Uterus (tissue), 4 donors: ENCODE data around the gene DNAH7. TPM values are rescaled to one million over a fixed set of nuclear protein-coding genes. Genes with fewer than 3 reads are reported as not detected.

Experiments used
- DNase-seq, 2 donors: peaks; one replicate each; pipeline ENCODE4 v3.0.0-alpha.2; 2019 to 2020
- H3K27ac ChIP-seq, 2 donors: fragments of 200-600 bp; sonication (generic); 1 replicate in 1 of 2; 2 replicates in 1 of 2; pipeline ENCODE4 v1.5.1; 2016 to 2018
- H3K27me3 ChIP-seq, 2 donors: fragments of 200-600 bp; sonication (generic); one replicate each; pipeline ENCODE4 v1.5.1; 2018 to 2019; ENCODE audit warnings: control low read depth in 1 of 2
- H3K36me3 ChIP-seq, 2 donors: fragments of 200-600 bp; sonication (generic); one replicate each; pipeline ENCODE4 v1.5.1; 2019; ENCODE audit warnings: control low read depth in 1 of 2
- H3K4me1 ChIP-seq, 2 donors: fragments of 200-600 bp; sonication (generic); one replicate each; pipeline ENCODE4 v1.5.1; 2018 to 2019; ENCODE audit warnings: control low read depth in 1 of 2
- H3K4me3 ChIP-seq, 2 donors: fragments of 200-600 bp; sonication (generic); 1 replicate in 1 of 2; 2 replicates in 1 of 2; pipeline ENCODE4 v1.5.1; 2018 to 2019; ENCODE audit warnings: mild to moderate bottlenecking in 1 of 2
- H3K9me3 ChIP-seq, 2 donors: fragments of 200-600 bp; sonication (generic); one replicate each; pipeline ENCODE4 v1.5.1; 2019; ENCODE audit warnings: control low read depth in 1 of 2
- CTCF ChIP-seq, 4 experiments: fragments of 200-600 bp in 2 of 4; fragments of 450-650 bp in 2 of 4; sonication (generic) in 2 of 4; IDR thresholded peaks; one replicate each; pipeline ENCODE4 v1.5.1; 2016 to 2019; ENCODE audit warnings: antibody characterized with exemption in 4 of 4, mild to moderate bottlenecking in 2 of 4, moderate library complexity in 1 of 4
- POLR2A ChIP-seq, 2 donors: fragments of 450-650 bp; IDR thresholded peaks; one replicate each; pipeline ENCODE4 v1.6.1; 2016; ENCODE audit warnings: antibody characterized with exemption in 2 of 2, mild to moderate bottlenecking in 1 of 2, moderate library complexity in 1 of 2
- intact Hi-C: fragments of 100-400 bp; cut with DNase I; formaldehyde crosslinking; loops from one replicate; pipeline ENCODE4 v1.15.1; 2023; ENCODE audit warnings: low total_unique reads
- total RNA-seq, 4 donors: library from RNA; depleted of rRNA in 3 of 4; stranded (reverse); fragments of >200 nt in 3 of 4; gene quantifications; one replicate each; pipeline versions ENCODE4 v1.1.0 to v1.2.4, GENCODE V29; 2014 to 2023
- donor health status: DM: yes; HTN: yes; CAD: no.

DNAH7 gene
- total RNA-seq, 4 donors from 2014 or later = 0.26 to 10.0 (median 1.7) TPM

GRCh38 chr2:196012314-196012713, 56.3 kb downstream of the DNAH7 start:
- H3K27ac ChIP-seq = no peak overlapping the region
- TF ChIP-seq CTCF (IDR thresholded peaks at IDR 0.05) = no peak
- no peak for TF ChIP-seq POLR2A (IDR thresholded peaks at IDR 0.05)
- no peak for DNase-seq
- H3K27me3 ChIP-seq = no peaks in the 10 kb centered on the region
- no peak overlapping the region for H3K4me3 ChIP-seq
- intact Hi-C loops = no loop called here
- no peaks in the 10 kb centered on the region for H3K9me3 ChIP-seq
- no peaks in the 10 kb centered on the region for H3K36me3 ChIP-seq
- H3K4me1 ChIP-seq = no peaks in the 10 kb centered on the region

DNA sequence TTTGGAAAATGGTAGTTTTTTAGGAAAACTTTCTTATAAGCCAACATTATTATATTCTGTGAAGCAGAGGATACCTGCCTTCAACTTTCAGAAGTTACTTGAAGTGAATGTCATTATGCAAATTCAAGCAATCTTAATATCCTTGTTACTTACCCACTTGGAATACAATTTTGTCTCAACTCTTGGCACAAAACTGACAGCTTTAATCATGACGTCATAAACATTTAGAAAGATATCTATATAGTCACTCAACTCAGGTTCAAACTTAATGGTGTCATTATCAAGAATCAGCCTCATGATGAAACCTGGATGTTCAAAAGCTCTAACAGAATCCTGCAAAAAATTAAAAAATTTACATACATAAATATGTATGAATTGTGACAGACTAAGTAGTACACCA, 68.1 kb downstream of the DNAH7 start:
- Histone ChIP-seq H3K9me3 (no peaks in the 10 kb centered on the region), H3K27ac (no peak overlapping the region), H3K4me1 (no peaks in the 10 kb centered on the region), H3K27me3 (no peaks in the 10 kb centered on the region), H3K36me3 (no peaks in the 10 kb centered on the region), H3K4me3 (no peak overlapping the region)
- TF ChIP-seq POLR2A (IDR thresholded peaks at IDR 0.05) (no peak), CTCF (IDR thresholded peaks at IDR 0.05) (no peak)
- intact Hi-C loops = no loop called here
- DNase-seq = no peak

- Histone ChIP-seq H3K27me3 (no peaks in the 10 kb centered on the region), H3K9me3 (no peaks in the 10 kb centered on the region), H3K27ac (no peak overlapping the region), H3K4me1 (no peaks in the 10 kb centered on the region), H3K4me3 (no peak overlapping the region), H3K36me3 (no peaks in the 10 kb centered on the region)
- no peak for DNase-seq
- intact Hi-C loops = no loop called here
- TF ChIP-seq POLR2A (IDR thresholded peaks at IDR 0.05) (no peak), CTCF (IDR thresholded peaks at IDR 0.05) (no peak)
Observed at GRCh38 chr2:195998070-195998469, 70.6 kb downstream of the DNAH7 start.

DNA sequence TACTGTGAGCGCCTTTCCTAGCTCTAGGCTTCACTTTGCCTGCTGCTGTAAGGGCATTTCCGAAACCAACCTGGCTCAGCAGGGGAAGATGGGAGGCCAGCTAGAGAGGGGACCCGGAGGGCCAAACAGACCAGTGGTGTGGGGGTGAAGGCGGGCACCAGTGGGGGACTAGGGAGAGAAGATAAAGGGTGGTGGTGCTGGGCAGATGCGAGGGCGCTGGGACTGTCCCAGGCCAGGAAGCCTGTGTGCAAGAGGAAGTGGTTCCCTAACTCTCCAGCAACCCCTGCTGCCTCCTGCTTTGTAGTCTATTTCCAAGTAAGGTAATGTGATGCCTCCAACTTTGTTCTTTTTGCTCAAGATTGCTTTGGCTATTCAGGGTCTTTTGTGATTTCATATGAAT, 73.1 kb downstream of the DNAH7 start:
- no peak overlapping the region for H3K27ac ChIP-seq
- intact Hi-C loops = no loop called here
- no peaks in the 10 kb centered on the region for H3K27me3 ChIP-seq
- TF ChIP-seq POLR2A (IDR thresholded peaks at IDR 0.05) (no peak), CTCF (IDR thresholded peaks at IDR 0.05) (no peak)
- no peaks in the 10 kb centered on the region for H3K36me3 ChIP-seq
- no peak for DNase-seq
- H3K4me1 ChIP-seq = no peaks in the 10 kb centered on the region
- no peak overlapping the region for H3K4me3 ChIP-seq
- H3K9me3 ChIP-seq = no peaks in the 10 kb centered on the region

GRCh38 chr2:195993623-195994022, 75.0 kb downstream of the DNAH7 start:
- Histone ChIP-seq H3K9me3 (no peaks in the 10 kb centered on the region), H3K4me3 (no peak overlapping the region), H3K27me3 (no peaks in the 10 kb centered on the region), H3K36me3 (no peaks in the 10 kb centered on the region), H3K4me1 (no peaks in the 10 kb centered on the region), H3K27ac (no peak overlapping the region)
- no peak for DNase-seq
- TF ChIP-seq POLR2A (IDR thresholded peaks at IDR 0.05) = no peak
- intact Hi-C loops = no loop called here

DNA sequence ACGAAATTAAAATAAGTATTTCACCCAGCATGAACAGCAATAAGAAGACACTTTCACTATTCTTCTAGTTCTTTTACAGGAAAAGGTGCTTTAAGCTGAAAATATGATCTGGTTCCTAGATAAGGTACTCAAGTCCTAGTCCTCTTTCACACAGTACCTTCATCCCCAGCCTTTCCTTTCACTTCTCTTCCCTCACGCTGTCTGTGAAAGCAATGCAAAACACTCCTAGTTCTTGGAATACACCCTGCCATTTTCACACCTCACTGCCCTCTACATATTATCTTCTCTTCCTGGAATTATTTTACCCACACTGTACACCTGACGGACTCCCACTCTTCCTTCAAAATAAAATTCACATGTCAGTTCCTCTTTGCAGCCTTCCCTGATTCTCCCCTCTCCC, 82.9 kb downstream of the DNAH7 start:
- H3K27me3 ChIP-seq = no peaks in the 10 kb centered on the region
- TF ChIP-seq POLR2A (IDR thresholded peaks at IDR 0.05) (no peak), CTCF (IDR thresholded peaks at IDR 0.05) (no peak)

More for the DNA sequence above, 82.9 kb downstream of the DNAH7 start:
- intact Hi-C loops = no loop called here
- Histone ChIP-seq H3K36me3 (no peaks in the 10 kb centered on the region), H3K27ac (no peak overlapping the region), H3K4me3 (no peak overlapping the region), H3K4me1 (no peaks in the 10 kb centered on the region), H3K9me3 (no peaks in the 10 kb centered on the region)
- DNase-seq = no peak
